Panc1 (cell line): Measurements from ENCODE around the gene PHC3. TPM values are rescaled to one million over a fixed set of nuclear protein-coding genes. Genes with fewer than 3 reads are reported as not detected.

ENCODE experiments used
- ATAC-seq: fragments of 200-7000 bp; cut with Tn5 transposase; 2 replicates; pipeline ENCODE4 v1.9.1; 2020; ENCODE audit warnings: mild to moderate bottlenecking, moderate library complexity
- BruUV-seq: library from RNA; stranded (reverse); fragments of 400-500 nt; replicated peaks from 2 replicates; lab custom pipeline; 2021; lab: Mats Ljungman, UMichigan
- CTCF ChIA-PET: fragments of 300-600 bp; sonication (Branson Sonifier 250); formaldehyde crosslinking; loops from one replicate; lab custom pipeline; 2022; ENCODE audit warnings: antibody characterized with exemption; lab: Charles Lee
- POLR2A ChIA-PET: fragments of 300-600 bp; sonication (Branson Sonifier 250); formaldehyde crosslinking; loops from one replicate; lab custom pipeline; 2022; ENCODE audit warnings: antibody characterized with exemption; lab: Charles Lee
- DNase-seq: peaks from one replicate; pipeline ENCODE4 v3.0.0-alpha.2; 2010; ENCODE audit warnings: low read depth, low spot score
- H3K27ac ChIP-seq: 2 replicates; pipeline ENCODE4 v1.5.1; 2011; ENCODE audit warnings: mild to moderate bottlenecking, low read length, inconsistent platforms
- H3K27me3 ChIP-seq: fragments of 200-500 bp; sonication (Bioruptor generic); 2 replicates; pipeline ENCODE4 v1.6.0; 2014; ENCODE audit warnings: low read length, inconsistent platforms; ENCODE audit not compliant: control insufficient read depth, insufficient read depth
- H3K36me3 ChIP-seq: fragments of 200-500 bp; sonication (Bioruptor generic); 2 replicates; pipeline ENCODE4 v1.5.1; 2014; ENCODE audit warnings: inconsistent platforms, mild to moderate bottlenecking, low read length, moderate library complexity; ENCODE audit not compliant: control insufficient read depth, insufficient read depth
- H3K4me1 ChIP-seq: 2 replicates; pipeline ENCODE4 v1.5.1; 2011; ENCODE audit warnings: inconsistent platforms, mild to moderate bottlenecking, low read length, moderate library complexity; ENCODE audit not compliant: control insufficient read depth, insufficient read depth
- H3K4me3 ChIP-seq, 2 experiments: 2 replicates each; pipeline ENCODE4 v1.5.1; 2011 to 2012; ENCODE audit warnings: low read depth in 2 of 2, low read length in 2 of 2, mild to moderate bottlenecking in 2 of 2, inconsistent platforms in 1 of 2, moderate library complexity in 1 of 2
- H3K9me3 ChIP-seq: fragments of 200-500 bp; sonication (Bioruptor generic); 2 replicates; pipeline ENCODE4 v1.5.1; 2014; ENCODE audit warnings: low read depth, mild to moderate bottlenecking, inconsistent platforms, low read length, moderate library complexity; ENCODE audit not compliant: control insufficient read depth, insufficient read depth
- CTCF ChIP-seq: fragments of 450-650 bp; IDR thresholded peaks from 2 replicates; pipeline ENCODE4 v1.5.1; 2017; ENCODE audit warnings: mild to moderate bottlenecking
- POLR2AphosphoS5 ChIP-seq: IDR thresholded peaks from 2 replicates; pipeline ENCODE4 v1.6.1; 2012; ENCODE audit warnings: mild to moderate bottlenecking, low read depth, low read length, moderate library complexity
- REST ChIP-seq, 2 experiments: IDR thresholded peaks; 2 replicates each; pipeline ENCODE4 v1.6.1; 2011 to 2012; ENCODE audit warnings: low read depth in 2 of 2, control low read depth in 1 of 2, low read length in 1 of 2, mild to moderate bottlenecking in 1 of 2, moderate library complexity in 1 of 2; ENCODE audit not compliant: insufficient read depth in 1 of 2
- SIN3A ChIP-seq: IDR thresholded peaks from 2 replicates; pipeline ENCODE4 v1.6.1; 2012; ENCODE audit warnings: low read depth, mild to moderate bottlenecking, low read length, moderate library complexity, borderline replicate concordance; ENCODE audit not compliant: insufficient read depth
- TCF7L2 ChIP-seq: IDR thresholded peaks from 2 replicates; pipeline ENCODE4 v1.6.1; 2011; ENCODE audit warnings: mild to moderate bottlenecking, low read depth, low read length, inconsistent platforms
- in situ Hi-C: cut with HindIII; loops from 2 replicates; pipeline ENCODE4 v1.10.0; 2016; ENCODE audit warnings: low sequenced_read_pairs, low pct_unique_long_range_greater_than_20kb
- intact Hi-C: fragments of 100-400 bp; cut with micrococcal nuclease; formaldehyde crosslinking; loops from one replicate; pipeline ENCODE4 v1.10.0; 2022; ENCODE audit not compliant: unreplicated experiment
- total RNA-seq: library from RNA; stranded (reverse); gene quantifications from one replicate; pipeline ENCODE4 v1.2.1, GENCODE V29; 2021; ENCODE audit not compliant: unreplicated experiment

Gene PHC3
- total RNA-seq, 1 experiment from 2014 or later: 53.8 TPM

- H3K27me3 ChIP-seq: no peaks in the 10 kb centered on the region
- ChIA-PET CTCF (interaction anchor here (0.9 kb wide), 1 partner anchor 17 kb away, joined by 3 read pairs; no protein-coding TSS in a partner anchor), POLR2A (no interaction called here)
- no TSS peak for BruUV-seq
- DNase-seq (no peak), ATAC-seq (no peak)
- in situ Hi-C loops: no loop called here
- no peaks in the 10 kb centered on the region for H3K4me1 ChIP-seq
- H3K9me3 ChIP-seq: no peaks in the 10 kb centered on the region
- TF ChIP-seq CTCF (no peak), POLR2AphosphoS5 (no peak), SIN3A (no peak)
- H3K4me3 ChIP-seq: no peak overlapping the region
- H3K27ac ChIP-seq: no peak overlapping the region
- intact Hi-C loops: no loop called here
- no peaks in the 10 kb centered on the region for H3K36me3 ChIP-seq
These were observed 119.5 kb downstream of the PHC3 start for GRCh38 chr3:170062068-170062467.

- in situ Hi-C loops: no loop called here
- ATAC-seq (no peak), DNase-seq (no peak)
- Histone ChIP-seq H3K27ac (no peak overlapping the region), H3K4me1 (no peaks in the 10 kb centered on the region), H3K4me3 (no peak overlapping the region), H3K27me3 (no peaks in the 10 kb centered on the region), H3K36me3 (no peaks in the 10 kb centered on the region), H3K9me3 (no peaks in the 10 kb centered on the region)
- intact Hi-C loops: no loop called here
- ChIA-PET POLR2A (no interaction called here), CTCF (no interaction called here)
- TF ChIP-seq SIN3A: no peak
- no peak for TF ChIP-seq CTCF
- no peak for TF ChIP-seq TCF7L2
- no peak for TF ChIP-seq REST (IDR thresholded peaks at IDR 0.05; ENCODE audit: insufficient read depth in 1 of 2, low read depth in 2 of 2, low read length in 1 of 2)
- TF ChIP-seq POLR2AphosphoS5: no peak
- no TSS peak for BruUV-seq
These were observed 122.1 kb downstream of the PHC3 start for GRCh38 chr3:170059447-170059846.
